Activated CD4-positive, alpha-beta T cell treated with anti-CD3 and anti-CD28 coated beads, Interleukin-2, amount 50 U/mL, for 48 hours (primary cell): ENCODE results near the gene NFYA.

ENCODE experiments used
- DNase-seq, 2 experiments: peaks; one replicate each; pipeline ENCODE4 v3.0.0-alpha.2; 2020

The NFYA gene

GRCh38 chr6:41122373-41122772 is 49.6 kb downstream of the NFYA start:
- no peak for DNase-seq

GRCh38 chr6:41122918-41123317 is 50.1 kb downstream of the NFYA start:
- DNase-seq = no peak

GRCh38 chr6:41125282-41125681 is 52.5 kb downstream of the NFYA start:
- no peak for DNase-seq

- no peak for DNase-seq
Measured at GRCh38 chr6:41132254-41132653, 59.5 kb downstream of the NFYA start.

- no peak for DNase-seq
Measured at GRCh38 chr6:41135062-41135832, 62.5 kb downstream of the NFYA start.

- no peak for DNase-seq
Measured at GRCh38 chr6:41136911-41137310, 64.1 kb downstream of the NFYA start.

GRCh38 chr6:41147917-41148316 is 75.1 kb downstream of the NFYA start:
- DNase-seq = no peak
